Stimulated activated CD8-positive, alpha-beta memory T cell treated with anti-CD3 and anti-CD28 coated beads, Interleukin-4, amount 100 ng/mL, for 1 hour (primary cell): ENCODE data around the gene RNF167.
A peak's percentile ranks its signal among the peaks of the same experiment; 100 is the strongest.

Experiments used
- DNase-seq, 2 donors: peaks; one replicate each; pipeline ENCODE4 v3.0.0-alpha.2; 2020; ENCODE audit warnings: low read depth in 2 of 2, low spot score in 1 of 2

Gene RNF167

GRCh38 chr17:4974115-4974670 lies 34.1 kb downstream of the RNF167 start:
- no peak for DNase-seq

DNA sequence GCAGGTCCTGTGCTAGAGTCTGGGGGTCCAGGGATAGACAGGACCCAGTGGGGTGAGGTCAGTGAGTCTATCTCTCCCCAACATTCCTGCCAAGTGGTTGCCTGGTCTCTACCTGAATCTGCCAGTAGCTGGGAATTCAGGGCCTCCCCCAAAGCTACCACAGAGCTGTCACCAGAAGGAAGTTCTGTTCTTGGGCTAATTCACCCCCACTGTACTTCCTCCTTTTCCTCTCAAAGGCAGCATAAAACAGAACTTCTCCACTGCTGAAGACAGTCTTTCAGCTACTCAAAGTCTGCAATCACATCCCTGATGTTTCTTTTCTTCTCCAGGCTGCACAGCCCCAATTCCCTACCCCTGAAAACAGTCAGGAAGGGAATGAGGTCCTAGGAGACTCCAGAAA lies 38.7 kb downstream of the RNF167 start:
- no peak for DNase-seq

GRCh38 chr17:4980644-4981216 lies 40.7 kb downstream of the RNF167 start:
- no peak for DNase-seq

DNA sequence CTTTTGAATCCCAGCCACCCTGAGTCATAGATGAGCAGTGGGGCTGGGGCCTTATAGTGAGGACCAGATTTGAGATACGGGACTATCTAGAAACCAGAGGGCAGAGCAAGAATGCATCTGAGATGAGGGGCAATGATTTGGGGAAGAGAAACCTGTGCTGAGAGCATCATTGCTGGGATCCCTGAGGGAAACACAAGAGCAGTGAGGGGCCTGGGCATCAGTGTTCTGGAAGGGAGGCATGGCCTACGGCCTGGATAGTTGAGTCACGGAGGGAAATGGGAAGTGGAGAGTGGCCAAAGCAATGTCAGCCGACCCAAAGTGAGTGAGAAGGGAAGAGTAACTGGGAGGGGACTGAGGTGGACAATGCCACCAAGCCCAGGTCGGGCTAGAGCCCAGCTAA lies 42.2 kb downstream of the RNF167 start:
- DNase-seq: no peak

GRCh38 chr17:4986403-4986802 lies 46.3 kb downstream of the RNF167 start:
- DNase-seq: no peak

GRCh38 chr17:4986951-4987766 lies 47.1 kb downstream of the RNF167 start, which contains the start of gene CAMTA2:
Gene CAMTA2, minus strand, starts transcription at chr17:4987675. Its CDS starts 1,453 bp downstream, at chr17:4986222.
- DNase-seq: peak; percentile 75 to 77

DNA sequence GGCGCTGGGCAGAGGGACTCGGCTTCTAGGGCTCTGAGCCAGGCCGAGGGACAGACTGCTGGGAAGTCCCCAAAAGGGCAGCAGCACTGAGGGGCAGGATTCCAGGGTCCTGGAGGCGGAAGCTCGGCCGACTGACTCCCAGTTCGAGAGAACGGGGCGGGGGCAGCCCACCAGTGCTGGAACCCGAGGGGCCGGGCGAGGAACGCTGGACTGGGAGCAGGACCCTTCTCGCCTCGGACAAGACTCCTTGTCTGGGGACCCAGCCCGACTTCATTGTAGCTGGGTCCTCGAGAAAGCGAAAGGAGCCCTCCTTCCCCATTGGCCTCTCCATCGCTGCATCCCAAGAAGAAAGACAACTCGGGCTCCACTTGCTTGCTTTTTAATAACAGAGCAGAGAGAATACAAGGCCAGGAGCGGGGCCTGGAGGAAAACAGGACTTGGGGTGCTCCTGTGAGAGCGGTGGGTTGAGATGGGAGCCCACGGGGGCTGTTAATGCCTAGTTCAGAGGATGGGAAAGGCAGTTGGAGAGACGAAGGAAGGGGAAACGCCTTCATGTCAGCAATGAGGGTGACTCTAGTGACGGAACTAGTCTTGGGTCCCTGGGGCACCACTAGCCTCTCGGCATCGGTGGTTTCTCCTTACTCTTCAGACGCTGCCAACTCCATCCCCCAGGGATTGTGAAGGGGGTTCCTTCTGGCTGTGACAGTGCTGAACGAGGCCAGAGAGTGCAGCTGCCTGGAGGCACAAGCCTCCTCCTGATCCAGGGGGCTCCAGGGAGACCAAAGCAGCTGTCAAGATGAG lies 47.9 kb downstream of the RNF167 start:
- no peak for DNase-seq

DNA sequence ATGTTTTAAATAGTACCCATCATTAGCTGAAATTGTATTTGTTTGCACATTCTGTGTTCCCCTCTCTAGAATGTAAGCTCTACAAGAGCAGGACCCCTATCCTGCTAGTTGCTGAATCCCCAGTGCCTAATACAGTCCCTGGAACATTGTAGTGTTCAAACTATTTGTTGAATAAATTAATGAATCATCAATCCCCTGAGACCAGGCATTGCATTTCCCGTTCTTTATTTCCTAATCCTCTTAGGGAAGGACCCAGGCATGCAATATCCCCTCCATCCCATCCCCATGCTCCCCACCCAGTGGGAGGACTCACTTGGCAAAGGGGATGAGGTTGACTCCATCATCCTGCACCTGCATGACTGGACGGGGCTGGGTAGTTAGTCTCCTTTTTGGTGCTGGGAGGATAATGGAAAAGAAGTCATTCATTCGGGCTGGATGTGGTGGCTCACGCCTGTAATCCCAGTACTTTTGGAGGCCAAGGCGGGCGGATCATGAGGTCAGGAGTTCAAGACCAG lies 54.1 kb downstream of the RNF167 start:
- no peak for DNase-seq
